ENCODE results near the gene YIPF6. TPM values are rescaled to one million over a fixed set of nuclear protein-coding genes. Genes with fewer than 3 reads are reported as not detected.

Gene YIPF6
- total and polyA plus RNA-seq, 9 of the 15 experiments (the other 6 are each of a cell fraction or from before 2014, with no cell fraction given) = 7.7 to 44.2 (median 22.4) TPM

- H4K20me1 ChIP-seq (replicated peaks; ENCODE audit: control insufficient read depth, insufficient read depth, low read length) = no peaks in the 10 kb centered on the region
- no peaks in the 10 kb centered on the region for H3K79me2 ChIP-seq (ENCODE audit: control insufficient read depth, insufficient read depth, low read length)
- no peaks in the 10 kb centered on the region for H3K27me3 ChIP-seq (ENCODE audit: control insufficient read depth in 2 of 2, insufficient read depth in 2 of 2, low read length in 2 of 2)
- no peaks in the 10 kb centered on the region for H3K9me3 ChIP-seq (replicated peaks; ENCODE audit: control insufficient read depth, insufficient read depth, low read depth, low read length)
- DNase-seq (ENCODE audit: extremely low read depth in 1 of 4, low spot score in 3 of 4) = no peak
- no peak overlapping the region for H3K9ac ChIP-seq (ENCODE audit: insufficient read depth in 1 of 2, low read depth in 2 of 2, low read length in 2 of 2)
- in situ Hi-C loops (cut with MboI) (no loop called here), intact Hi-C loops (cut with micrococcal nuclease) (no loop called here)
- no peak overlapping the region for H3K4me2 ChIP-seq (ENCODE audit: insufficient read depth, low read length)
- FAIRE-seq = no peak
- no peak for ATAC-seq
- H3K4me3 ChIP-seq = no peak overlapping the region
- no peaks in the 10 kb centered on the region for H3K9me1 ChIP-seq (ENCODE audit: control insufficient read depth, insufficient read depth, low read length)
- peaks cover 34% of the 10 kb centered on the region for H3K36me3 ChIP-seq (ENCODE audit: control insufficient read depth, insufficient read depth, low read length)
- TSS peak; percentile 14 for BruUV-seq (replicated peaks)
- WGBS (ENCODE audit: insufficient coverage, low coverage, missing lambda C conversion rate) = 93% methylated on average over 2 of the region's 2 CpGs
- no peak for TF ChIP-seq MYC (IDR thresholded peaks at IDR 0.05; ENCODE audit: low read depth, low read length)
- no peak for TF ChIP-seq MYC (CRISPR knock-in tag; IDR thresholded peaks at IDR 0.05; ENCODE audit: borderline replicate concordance, low read depth)
- TF ChIP-seq THRAP3 (IDR thresholded peaks at IDR 0.05; ENCODE audit: borderline replicate concordance) = no peak
- TF ChIP-seq STAT5A (IDR thresholded peaks at IDR 0.05; ENCODE audit: borderline replicate concordance, low read length) = no peak
- no peak for TF ChIP-seq ZZZ3 (IDR thresholded peaks at IDR 0.05)
- TF ChIP-seq, protein P1, sequence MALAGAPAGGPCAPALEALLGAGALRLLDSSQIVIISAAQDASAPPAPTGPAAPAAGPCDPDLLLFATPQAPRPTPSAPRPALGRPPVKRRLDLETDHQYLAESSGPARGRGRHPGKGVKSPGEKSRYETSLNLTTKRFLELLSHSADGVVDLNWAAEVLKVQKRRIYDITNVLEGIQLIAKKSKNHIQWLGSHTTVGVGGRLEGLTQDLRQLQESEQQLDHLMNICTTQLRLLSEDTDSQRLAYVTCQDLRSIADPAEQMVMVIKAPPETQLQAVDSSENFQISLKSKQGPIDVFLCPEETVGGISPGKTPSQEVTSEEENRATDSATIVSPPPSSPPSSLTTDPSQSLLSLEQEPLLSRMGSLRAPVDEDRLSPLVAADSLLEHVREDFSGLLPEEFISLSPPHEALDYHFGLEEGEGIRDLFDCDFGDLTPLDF (CRISPR knock-in tag; IDR thresholded peaks at IDR 0.05) = no peak
- no peak for TF ChIP-seq ZNF311 (CRISPR knock-in tag; IDR thresholded peaks at IDR 0.05)
- TF ChIP-seq HSF4 (CRISPR knock-in tag; IDR thresholded peaks at IDR 0.05; ENCODE audit: borderline replicate concordance) = no peak
- no peak for TF ChIP-seq MIER1 (IDR thresholded peaks at IDR 0.05; ENCODE audit: low read depth)
- TF ChIP-seq OTX1 (CRISPR knock-in tag; IDR thresholded peaks at IDR 0.05) = no peak
- TF ChIP-seq, protein P2, sequence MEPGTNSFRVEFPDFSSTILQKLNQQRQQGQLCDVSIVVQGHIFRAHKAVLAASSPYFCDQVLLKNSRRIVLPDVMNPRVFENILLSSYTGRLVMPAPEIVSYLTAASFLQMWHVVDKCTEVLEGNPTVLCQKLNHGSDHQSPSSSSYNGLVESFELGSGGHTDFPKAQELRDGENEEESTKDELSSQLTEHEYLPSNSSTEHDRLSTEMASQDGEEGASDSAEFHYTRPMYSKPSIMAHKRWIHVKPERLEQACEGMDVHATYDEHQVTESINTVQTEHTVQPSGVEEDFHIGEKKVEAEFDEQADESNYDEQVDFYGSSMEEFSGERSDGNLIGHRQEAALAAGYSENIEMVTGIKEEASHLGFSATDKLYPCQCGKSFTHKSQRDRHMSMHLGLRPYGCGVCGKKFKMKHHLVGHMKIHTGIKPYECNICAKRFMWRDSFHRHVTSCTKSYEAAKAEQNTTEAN (CRISPR knock-in tag; IDR thresholded peaks at IDR 0.05) = no peak
- TF ChIP-seq ZBTB1 (CRISPR knock-in tag; IDR thresholded peaks at IDR 0.05; ENCODE audit: borderline replicate concordance, low read depth) = no peak
- no peak for TF ChIP-seq CHD4 (IDR thresholded peaks at IDR 0.05; ENCODE audit: insufficient read depth, insufficient replicate concordance, low read depth, low read length, poor library complexity, severe bottlenecking)
- no peak for TF ChIP-seq DNMT1 (IDR thresholded peaks at IDR 0.05)
- TF ChIP-seq, protein P3, sequence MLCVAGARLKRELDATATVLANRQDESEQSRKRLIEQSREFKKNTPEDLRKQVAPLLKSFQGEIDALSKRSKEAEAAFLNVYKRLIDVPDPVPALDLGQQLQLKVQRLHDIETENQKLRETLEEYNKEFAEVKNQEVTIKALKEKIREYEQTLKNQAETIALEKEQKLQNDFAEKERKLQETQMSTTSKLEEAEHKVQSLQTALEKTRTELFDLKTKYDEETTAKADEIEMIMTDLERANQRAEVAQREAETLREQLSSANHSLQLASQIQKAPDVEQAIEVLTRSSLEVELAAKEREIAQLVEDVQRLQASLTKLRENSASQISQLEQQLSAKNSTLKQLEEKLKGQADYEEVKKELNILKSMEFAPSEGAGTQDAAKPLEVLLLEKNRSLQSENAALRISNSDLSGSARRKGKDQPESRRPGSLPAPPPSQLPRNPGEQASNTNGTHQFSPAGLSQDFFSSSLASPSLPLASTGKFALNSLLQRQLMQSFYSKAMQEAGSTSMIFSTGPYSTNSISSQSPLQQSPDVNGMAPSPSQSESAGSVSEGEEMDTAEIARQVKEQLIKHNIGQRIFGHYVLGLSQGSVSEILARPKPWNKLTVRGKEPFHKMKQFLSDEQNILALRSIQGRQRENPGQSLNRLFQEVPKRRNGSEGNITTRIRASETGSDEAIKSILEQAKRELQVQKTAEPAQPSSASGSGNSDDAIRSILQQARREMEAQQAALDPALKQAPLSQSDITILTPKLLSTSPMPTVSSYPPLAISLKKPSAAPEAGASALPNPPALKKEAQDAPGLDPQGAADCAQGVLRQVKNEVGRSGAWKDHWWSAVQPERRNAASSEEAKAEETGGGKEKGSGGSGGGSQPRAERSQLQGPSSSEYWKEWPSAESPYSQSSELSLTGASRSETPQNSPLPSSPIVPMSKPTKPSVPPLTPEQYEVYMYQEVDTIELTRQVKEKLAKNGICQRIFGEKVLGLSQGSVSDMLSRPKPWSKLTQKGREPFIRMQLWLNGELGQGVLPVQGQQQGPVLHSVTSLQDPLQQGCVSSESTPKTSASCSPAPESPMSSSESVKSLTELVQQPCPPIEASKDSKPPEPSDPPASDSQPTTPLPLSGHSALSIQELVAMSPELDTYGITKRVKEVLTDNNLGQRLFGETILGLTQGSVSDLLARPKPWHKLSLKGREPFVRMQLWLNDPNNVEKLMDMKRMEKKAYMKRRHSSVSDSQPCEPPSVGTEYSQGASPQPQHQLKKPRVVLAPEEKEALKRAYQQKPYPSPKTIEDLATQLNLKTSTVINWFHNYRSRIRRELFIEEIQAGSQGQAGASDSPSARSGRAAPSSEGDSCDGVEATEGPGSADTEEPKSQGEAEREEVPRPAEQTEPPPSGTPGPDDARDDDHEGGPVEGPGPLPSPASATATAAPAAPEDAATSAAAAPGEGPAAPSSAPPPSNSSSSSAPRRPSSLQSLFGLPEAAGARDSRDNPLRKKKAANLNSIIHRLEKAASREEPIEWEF (CRISPR knock-in tag; IDR thresholded peaks at IDR 0.05) = no peak
- no peak for TF ChIP-seq NONO (IDR thresholded peaks at IDR 0.05; ENCODE audit: low read depth in 2 of 2, low read length in 1 of 2)
- no peak overlapping the region for H3K27ac ChIP-seq (ENCODE audit: extremely low read depth, low read depth, low read length)
- ChIA-PET POLR2A (interaction anchor here (0.9 kb wide), 1 partner anchor 31 kb away, joined by 3 read pairs; no protein-coding TSS in a partner anchor), CTCF (ENCODE audit: low intra/inter-chr PET ratio) (interaction anchor here (0.5 kb wide), 2 partner anchors 344 to 561 kb away, joined by 3 to 4 read pairs; no protein-coding TSS in a partner anchor)
- no peaks in the 10 kb centered on the region for H3K4me1 ChIP-seq (replicated peaks in 1 of 2; ENCODE audit: control insufficient read depth in 2 of 2, insufficient read depth in 2 of 2, low read length in 2 of 2)
- H2AFZ ChIP-seq (ENCODE audit: low read depth, low read length) = no peak overlapping the region
Observed at GRCh38 chrX:68533656-68534055, 34.8 kb downstream of the YIPF6 start.

Data from K562 (cell line).